ENCODE results near the gene RGR. TPM values are rescaled to one million over a fixed set of nuclear protein-coding genes. Genes with fewer than 3 reads are reported as not detected.

The RGR gene
- total RNA-seq, 6 experiments from 2014 or later = not detected

- WGBS (ENCODE audit: insufficient coverage, low coverage, low lambda C conversion rate, missing lambda C conversion rate) = 75% methylated on average over 4 of the region's 4 CpGs
- intact Hi-C loops (cut with DNase I) = no loop called here
- Histone ChIP-seq H3K4me3 (no peak overlapping the region), H3K27ac (no peak overlapping the region), H3K9me3 (no peaks in the 10 kb centered on the region), H3K27me3 (no peaks in the 10 kb centered on the region), H3K36me3 (no peaks in the 10 kb centered on the region), H3K4me1 (no peaks in the 10 kb centered on the region)
- ATAC-seq (no peak), DNase-seq (no peak)
- TF ChIP-seq POLR2A (IDR thresholded peaks at IDR 0.05) (no peak), CTCF (IDR thresholded peaks at IDR 0.05) (no peak)
Measured at GRCh38 chr10:84234479-84234878, 10.4 kb upstream of the RGR start.

GRCh38 chr10:84235096-84235495 is 9.8 kb upstream of the RGR start:
- Histone ChIP-seq H3K4me1 (no peaks in the 10 kb centered on the region), H3K4me3 (no peak overlapping the region), H3K27me3 (no peaks in the 10 kb centered on the region), H3K27ac (no peak overlapping the region), H3K9me3 (no peaks in the 10 kb centered on the region), H3K36me3 (no peaks in the 10 kb centered on the region)
- DNase-seq (no peak), ATAC-seq (no peak)
- WGBS (ENCODE audit: insufficient coverage, low coverage, low lambda C conversion rate, missing lambda C conversion rate) = 55% methylated on average over 4 of the region's 4 CpGs
- intact Hi-C loops (cut with DNase I) = no loop called here
- TF ChIP-seq CTCF (IDR thresholded peaks at IDR 0.05) = no peak
- TF ChIP-seq POLR2A (IDR thresholded peaks at IDR 0.05) = no peak

GRCh38 chr10:84236807-84237198 is 8.1 kb upstream of the RGR start:
- H3K9me3 ChIP-seq = no peaks in the 10 kb centered on the region
- 40% methylated on average over 1 of the region's 6 CpGs for WGBS (ENCODE audit: insufficient coverage, low coverage, low lambda C conversion rate, missing lambda C conversion rate)
- H3K36me3 ChIP-seq = no peaks in the 10 kb centered on the region
- H3K4me3 ChIP-seq = no peak overlapping the region
- H3K27ac ChIP-seq = no peak overlapping the region
- TF ChIP-seq POLR2A (IDR thresholded peaks at IDR 0.05) = no peak
- TF ChIP-seq CTCF (IDR thresholded peaks at IDR 0.05) = no peak
- no peaks in the 10 kb centered on the region for H3K27me3 ChIP-seq
- intact Hi-C loops (cut with DNase I) = no loop called here
- ATAC-seq (no peak), DNase-seq (no peak)
- no peaks in the 10 kb centered on the region for H3K4me1 ChIP-seq

DNA sequence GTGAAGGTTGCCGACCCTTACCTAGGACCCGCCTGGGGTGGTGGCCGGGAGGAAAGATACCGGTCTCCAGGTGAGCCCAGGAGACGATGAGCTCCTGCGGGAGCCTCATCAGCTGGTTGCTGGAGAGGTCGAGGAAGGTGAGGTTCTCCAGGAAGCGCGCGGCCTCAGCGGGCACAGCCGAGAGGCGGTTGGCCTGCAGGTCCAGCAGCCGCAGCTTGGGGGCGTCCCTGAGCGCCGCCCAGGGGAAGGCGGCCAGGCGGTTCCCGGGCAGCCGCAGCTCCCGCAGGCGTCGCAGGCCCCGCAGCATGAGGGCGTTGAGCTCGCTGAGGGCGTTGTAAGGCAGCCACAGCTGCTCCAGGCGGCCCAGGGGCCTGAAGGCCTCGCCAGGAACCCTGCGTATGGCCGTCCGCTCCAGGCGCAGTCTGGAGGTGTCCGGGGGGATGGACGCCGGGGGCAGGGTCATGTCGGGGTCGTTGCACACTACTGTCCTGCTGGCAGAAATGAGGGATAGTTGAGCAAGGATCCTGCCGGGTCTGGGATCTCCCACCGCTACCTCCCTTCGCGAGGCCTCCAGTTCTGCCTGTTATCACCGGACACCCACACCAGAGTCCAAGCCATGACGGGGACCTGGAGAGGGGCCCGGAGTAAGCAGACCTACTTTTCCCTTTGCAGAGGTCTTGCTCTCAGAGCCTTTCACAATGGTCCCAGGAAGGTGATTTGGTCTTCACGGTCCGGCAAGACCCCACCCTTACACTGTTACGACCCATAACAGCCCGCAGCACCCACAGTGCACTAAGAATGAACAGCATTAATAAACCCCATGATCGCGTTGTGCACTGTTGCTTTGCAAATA is 7.4 kb upstream of the RGR start:
- no peaks in the 10 kb centered on the region for H3K9me3 ChIP-seq
- H3K27ac ChIP-seq = no peak overlapping the region
- 48% methylated on average over 5 of the region's 52 CpGs for WGBS (ENCODE audit: insufficient coverage, low coverage, low lambda C conversion rate, missing lambda C conversion rate)
- no peaks in the 10 kb centered on the region for H3K4me1 ChIP-seq
- intact Hi-C loops (cut with DNase I) = no loop called here
- no peaks in the 10 kb centered on the region for H3K36me3 ChIP-seq
- H3K4me3 ChIP-seq = no peak overlapping the region
- no peak for DNase-seq
- no peaks in the 10 kb centered on the region for H3K27me3 ChIP-seq
- TF ChIP-seq POLR2A (IDR thresholded peaks at IDR 0.05) (no peak), CTCF (IDR thresholded peaks at IDR 0.05) (no peak)
- ATAC-seq = no peak
